ENCODE measurements around the gene TMPRSS9.
A peak's percentile ranks its signal among the peaks of the same experiment; 100 is the strongest.
"Not testable (repeated sequence)": the region's sequence is repeated elsewhere in the genome, so short reads cannot be mapped to it uniquely, and the experiment has no call there.

Gene TMPRSS9

DNA sequence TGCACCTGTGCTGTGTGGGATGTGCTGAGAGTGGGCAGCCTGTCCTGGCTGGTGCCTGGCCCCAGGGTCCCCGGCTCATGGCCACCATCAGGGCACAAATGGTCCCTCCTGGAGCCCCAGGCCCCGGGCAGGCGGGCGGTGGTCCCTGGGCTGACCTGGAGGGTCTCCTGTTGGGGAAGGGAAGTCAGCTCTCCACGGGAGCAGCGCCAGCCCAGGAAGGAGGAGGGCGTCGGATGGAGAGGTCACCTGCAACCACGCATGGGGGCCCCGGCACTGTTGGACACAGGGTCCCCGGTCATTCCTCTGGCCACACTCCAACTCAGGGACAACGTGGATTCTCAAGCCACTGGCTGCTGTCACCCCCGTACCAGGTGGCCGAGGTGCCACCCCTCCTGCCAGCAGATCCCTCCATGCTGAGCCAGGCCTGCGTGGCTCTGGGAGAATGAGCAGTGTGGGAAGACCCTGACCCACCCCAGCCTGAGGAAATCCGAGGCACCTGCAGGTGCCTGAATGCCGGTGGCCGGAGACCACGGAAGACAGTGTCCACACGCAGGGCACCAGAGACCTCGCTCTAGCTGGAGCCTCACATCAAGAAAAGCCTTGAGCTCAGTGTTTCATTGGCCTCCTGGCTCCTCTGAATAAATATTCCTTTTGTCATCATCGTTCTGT, 83.2 kb downstream of the TMPRSS9 start:
- no peak for DNase-seq

DNA sequence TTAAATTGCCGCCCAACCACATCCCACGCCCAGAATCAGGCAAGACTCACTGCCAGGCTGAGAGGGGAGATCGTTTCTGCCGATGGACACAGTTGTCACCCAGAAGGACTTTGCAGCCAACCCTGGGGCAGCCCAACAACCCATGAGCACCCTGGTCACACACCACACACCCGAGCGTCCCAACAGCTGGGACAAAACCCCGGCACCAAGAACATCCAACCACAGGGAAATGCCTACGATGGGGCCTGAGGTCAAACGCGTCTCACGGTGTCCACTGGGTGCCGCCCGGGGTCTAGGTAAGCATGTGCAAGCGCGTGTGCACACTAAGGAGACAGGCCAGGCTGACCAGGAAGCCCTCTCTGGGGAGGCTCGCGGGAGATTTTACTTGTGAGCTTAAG, 83.7 kb downstream of the TMPRSS9 start:
- DNase-seq, result no peak

DNA sequence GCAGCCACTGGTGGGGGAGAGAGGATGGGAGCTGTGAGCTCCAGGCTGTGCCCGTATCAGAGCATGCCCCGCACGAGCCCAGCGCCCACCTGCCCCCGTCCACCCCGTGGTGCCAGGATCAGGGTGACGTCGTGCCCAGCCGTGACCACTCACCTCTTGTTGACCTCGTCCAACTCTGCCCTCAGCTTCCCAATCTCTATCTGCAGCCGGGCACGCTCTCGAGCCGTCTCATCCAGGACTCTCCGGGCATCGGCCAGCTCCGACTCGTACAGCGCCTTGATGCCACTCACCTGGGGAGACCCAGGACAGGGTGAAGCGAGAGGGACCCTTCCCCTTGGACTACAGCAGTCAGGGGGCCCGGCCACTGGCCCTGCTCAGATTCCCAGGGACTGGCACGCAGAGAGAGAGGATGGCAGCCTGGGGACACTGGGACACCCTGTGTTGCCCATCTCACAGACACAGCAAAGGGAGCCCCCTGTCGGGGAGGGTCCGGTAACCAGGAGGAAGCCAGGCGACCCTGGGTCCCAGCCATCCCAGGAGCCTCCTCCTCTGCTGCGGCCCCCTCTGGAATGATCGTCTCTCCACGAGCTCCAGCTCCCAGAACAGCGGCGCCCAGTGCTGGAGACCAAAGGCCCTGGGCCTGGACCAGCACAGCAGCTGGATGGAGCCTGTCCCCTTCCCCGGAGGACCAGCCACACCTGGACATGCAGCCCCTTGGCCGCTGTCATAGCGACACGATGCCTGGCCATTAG, 84.4 kb downstream of the TMPRSS9 start:
- no peak for DNase-seq

DNA sequence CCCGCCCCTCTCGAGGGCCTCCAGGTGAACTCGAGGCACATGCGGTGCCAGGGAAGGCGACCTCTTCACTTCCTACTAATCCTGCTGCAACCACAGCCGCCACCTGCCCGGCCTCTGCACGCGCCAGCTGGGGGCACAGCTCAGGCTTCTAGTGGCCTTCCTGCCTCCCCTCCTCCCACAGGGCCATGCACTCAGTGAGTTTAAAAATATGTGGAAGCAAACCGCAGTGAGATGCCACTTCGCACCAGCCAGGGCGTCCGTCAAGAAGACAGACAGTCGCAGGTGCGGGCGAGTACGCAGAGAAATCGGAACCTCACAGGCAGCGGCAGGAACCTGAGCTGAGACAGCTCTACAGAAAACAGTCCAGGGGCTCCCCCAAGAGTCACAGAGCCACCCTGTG, 86.3 kb downstream of the TMPRSS9 start:
- DNase-seq, result no peak

DNA sequence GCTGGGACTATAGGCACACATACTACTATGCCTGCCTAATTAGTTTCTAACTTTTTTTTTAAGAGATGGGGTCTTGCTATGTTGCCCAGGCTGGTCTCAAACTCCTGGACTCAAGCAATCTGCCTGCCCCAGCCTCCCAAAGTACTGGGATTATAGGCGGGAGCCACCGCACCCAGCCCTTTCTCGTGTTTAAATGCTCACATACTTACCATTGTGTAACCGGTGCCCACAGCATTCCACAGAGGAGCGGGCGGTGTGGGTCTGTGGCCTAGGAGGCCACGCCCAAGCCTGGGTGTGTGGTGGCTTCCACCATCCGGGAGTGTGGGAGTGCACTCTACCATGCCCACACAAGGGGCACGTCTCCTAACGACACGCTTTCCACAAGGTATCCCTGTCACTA, 89.0 kb downstream of the TMPRSS9 start:
- no peak for DNase-seq

- DNase-seq, result no peak
Measured at GRCh38 chr19:2451138-2451537, 91.1 kb downstream of the TMPRSS9 start.

- DNase-seq, result no peak
Measured at GRCh38 chr19:2451741-2452140, 91.7 kb downstream of the TMPRSS9 start.

GRCh38 chr19:2453431-2454025, 93.5 kb downstream of the TMPRSS9 start:
- DNase-seq, result no peak

DNA sequence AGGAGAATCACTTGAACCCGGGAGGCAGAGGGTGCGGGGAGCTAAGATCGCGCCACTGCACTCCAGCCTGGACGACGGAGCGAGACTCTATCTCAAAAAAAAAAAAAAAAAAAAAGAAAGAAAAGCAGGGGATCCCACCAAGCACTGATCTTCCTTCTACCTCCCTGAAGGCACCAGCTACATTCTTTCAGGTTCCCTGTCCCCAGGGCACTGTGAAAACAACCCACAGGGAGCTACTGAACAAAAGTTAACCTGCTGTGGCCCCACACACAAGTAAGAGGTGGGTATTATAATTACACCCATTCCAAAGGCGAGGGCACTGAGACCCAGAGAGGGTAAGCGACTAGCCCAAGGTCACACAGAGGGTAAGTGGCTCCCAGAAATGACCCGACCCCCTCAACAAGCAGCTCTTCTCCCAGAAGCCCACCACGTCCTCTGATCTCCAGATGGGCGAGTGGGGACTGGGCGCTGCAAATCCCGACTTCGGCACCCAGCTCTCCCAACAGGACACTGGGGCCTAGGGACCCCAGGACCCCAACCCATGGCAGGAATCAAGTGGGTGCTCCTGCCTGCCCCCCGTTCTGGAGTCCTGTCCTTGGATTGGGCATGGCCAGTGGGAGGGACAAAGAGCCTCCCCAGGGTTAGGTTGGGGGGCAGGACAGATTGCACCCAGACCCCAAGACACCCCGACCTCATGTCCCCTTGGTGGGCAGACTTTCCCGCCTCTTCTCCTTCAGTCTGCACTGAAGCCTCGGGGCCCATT, 94.3 kb downstream of the TMPRSS9 start:
- DNase-seq, result no peak

GRCh38 chr19:2454962-2455850, 95.1 kb downstream of the TMPRSS9 start:
- DNase-seq, result no peak

DNA sequence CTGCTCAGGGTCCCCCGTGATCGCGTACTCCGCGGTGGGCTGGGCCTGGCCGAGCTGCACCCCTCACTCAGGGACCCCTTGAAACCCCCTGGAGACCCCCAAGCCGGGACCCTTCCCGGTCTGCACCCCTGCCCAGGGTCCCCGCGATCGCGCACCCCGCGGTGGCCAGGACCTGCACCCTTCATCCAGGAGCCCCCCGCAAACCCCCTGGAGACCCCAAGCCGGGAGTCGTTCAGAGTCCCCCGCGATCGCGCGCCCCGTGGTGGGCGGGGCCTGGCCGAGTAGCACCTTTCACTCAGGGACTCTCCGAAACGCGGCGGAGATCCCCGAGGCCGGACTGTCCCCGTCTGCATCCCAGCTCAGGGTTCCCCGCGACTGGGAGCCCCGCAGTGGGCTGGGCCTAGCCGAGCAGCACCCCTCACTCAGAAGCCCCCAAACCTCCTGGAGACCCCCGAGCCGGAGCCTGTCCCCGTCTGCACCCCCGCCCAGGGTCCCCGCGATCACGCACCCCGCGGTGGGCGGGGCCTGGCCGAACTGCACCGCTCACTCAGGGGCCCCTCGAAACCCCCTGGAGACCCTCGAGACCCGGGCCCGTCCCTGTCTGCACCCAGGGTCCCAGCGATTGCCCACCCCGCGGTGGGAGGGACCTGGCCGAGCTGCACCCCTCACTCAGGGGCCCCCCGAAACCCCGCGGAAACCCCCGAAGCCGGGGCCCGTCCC, 95.9 kb downstream of the TMPRSS9 start:
- no peak for DNase-seq

GRCh38 chr19:2457394-2458037, 97.5 kb downstream of the TMPRSS9 start:
- DNase-seq, result no peak

DNA sequence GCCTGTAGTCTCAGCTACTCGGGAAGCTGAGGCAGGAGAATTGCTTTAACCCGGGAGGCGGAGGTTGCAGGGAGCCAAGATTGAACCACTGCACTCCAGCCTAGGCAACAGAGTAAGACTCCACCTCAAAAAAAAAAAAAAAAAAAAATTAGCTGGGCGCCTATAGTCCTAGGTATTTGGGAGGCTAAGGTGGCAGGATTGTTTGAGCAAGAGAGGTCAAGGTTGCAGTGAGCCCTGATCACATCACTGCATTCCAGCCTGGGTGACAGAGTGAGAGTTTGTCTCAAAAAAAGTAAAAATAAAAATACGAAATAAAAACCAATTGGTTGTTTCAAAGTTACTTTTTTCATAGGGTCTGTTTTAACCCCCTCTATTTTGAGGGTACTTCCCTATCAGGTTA, 98.0 kb downstream of the TMPRSS9 start:
- no peak for DNase-seq

- not testable (repeated sequence) for DNase-seq
Measured at GRCh38 chr19:2458776-2459175, 98.7 kb downstream of the TMPRSS9 start.

- DNase-seq, result no peak
Measured at GRCh38 chr19:2460245-2460644, 100.2 kb downstream of the TMPRSS9 start.

DNA sequence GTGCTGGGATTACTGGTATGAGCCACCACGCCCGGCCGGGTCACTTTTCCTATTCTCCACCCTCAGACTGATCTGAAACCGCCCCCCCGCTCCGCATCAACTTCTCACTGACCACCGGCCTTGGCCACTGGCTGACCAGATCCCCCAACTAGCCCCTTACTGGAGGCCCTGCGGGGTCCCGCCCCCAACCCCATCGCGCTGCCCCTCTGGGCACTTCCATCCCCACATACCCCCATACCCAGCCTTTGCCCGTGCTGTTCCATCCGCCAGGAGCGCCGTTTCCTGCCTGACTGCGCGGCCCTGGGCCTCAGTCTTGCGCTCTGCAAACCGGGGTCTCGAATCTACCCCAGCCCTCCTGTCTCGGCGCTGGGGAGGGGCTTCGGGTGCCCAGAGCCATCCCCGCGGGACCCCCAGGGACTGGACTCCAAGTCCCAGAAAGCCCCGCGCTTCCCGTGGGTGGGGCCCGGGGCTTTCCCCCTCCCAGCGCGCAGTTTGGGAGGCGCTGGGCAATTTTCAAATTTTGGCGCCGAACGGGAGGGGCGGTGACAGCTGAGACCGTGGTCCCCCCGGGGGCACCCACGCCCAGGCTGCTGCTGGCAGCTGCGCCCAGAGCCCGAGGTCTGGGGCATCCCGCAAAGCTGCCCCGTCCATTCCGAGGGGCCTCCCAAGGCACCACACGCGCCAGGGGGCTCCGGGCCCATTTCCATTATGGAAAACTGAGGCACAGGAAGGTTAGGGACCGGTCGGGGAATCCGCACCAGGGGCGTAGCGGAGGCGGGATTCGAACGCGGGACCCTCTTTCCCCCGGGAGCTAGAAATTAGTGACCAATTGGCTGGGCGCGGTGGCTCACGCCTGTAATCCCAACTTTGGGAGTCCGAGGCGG, 101.9 kb downstream of the TMPRSS9 start:
- DNase-seq, result no peak

DNA sequence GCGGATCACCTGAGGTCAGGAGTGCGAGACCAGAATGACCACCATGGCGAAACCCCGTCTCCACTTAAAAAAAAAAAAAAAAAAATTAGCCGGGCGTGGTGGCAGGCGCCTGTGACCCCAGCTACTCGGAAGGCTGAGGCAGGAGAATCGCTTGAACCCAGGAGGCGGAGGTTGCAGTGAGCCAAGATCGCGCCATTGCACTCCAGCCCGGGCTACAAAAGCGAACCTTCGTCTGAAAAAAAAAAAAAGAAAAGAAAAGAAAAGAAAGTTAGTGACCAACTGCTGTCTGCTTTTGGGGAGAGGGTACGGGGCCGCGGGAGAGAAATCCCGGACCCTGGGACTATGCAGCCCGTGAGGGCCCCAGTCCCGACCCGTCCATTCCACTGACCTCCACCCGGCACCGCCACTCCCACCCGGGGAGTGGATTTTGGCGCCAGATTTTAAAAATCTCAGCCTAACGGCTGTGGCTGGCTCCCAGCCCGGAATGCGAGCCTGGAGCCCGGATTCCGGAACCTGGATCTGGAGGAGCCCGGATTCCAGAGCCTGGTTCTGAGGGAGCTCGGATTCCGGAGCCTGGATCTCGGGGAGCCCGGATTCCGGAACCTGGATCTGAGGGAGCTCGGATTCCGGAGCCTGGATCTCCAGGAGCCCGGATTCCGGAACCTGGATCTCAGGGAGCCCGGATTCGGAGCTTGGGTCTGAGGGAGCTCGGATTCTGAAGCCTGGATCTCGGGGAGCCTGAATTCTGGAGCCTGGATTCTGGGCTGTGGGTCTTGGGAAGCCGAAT, 102.8 kb downstream of the TMPRSS9 start:
- peak; percentile 23 for DNase-seq

DNA sequence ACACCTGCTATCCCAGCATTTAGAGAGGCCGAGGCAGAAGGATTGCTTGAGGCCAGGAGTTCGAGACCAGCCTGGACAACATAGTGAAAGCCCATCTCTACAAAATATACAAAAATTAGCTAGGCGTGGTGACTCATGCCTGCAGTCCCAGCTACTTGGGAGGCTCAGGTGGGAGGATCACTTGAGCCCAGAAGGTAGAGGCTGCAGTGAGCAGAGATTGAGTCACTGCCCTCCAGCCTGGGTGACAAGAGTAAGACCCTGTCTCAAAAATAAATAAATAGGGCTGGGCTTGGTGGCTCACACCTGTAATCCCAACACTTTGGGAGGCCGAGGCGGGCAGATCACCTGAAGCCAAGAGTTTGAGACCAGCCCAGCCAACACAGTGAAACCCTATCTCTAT, 103.6 kb downstream of the TMPRSS9 start:
- DNase-seq, result not testable (repeated sequence)

- no peak for DNase-seq
Measured at GRCh38 chr19:2464389-2464788, 104.3 kb downstream of the TMPRSS9 start.
